ENCODE data around the gene ARPC5L.

Gene ARPC5L

DNA sequence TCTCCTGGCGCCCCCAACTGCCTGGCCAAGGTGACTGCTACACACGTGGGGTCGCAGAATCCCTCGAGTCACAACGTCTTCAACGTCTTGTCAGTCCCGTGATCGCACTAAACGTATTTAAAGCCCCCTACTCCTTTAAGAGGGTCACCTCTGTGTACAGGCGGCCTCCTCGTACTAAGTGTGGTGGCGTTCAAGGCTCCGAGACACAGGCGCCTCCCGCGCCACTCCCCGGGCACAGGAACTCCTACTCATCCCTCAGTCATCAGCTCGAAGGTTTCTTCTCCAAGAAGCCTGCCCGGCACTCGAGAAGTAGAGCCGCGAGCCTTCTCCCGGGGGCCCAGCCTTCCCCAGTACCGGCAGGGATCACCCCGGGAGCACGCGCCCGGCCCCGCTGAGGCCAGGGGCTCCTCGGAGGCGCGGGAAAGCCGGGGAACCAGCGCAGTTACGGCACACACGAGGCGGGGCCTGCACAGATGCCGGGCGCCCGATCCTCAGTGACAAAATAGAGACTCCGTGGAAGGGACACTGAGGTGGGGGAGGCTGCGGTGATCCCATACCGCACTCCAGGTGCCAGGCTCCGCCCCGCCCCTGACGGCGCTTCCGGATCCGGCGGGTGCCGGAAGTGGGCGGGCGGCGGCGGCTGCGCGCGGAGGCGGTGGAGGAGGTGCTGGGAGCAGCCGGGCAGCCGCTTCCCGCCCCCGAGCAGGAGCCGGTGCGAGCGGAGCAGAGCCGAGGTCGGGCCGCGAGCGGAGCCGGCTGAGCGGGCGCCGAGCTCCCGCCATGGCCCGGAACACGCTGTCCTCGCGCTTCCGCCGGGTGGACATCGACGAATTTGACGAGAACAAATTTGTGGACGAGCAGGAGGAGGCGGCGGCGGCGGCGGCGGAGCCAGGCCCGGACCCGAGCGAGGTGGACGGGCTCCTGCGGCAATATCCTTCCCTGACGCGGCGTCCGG, 6.9 kb downstream of the ARPC5L start:
- DNase-seq: no peak

DNA sequence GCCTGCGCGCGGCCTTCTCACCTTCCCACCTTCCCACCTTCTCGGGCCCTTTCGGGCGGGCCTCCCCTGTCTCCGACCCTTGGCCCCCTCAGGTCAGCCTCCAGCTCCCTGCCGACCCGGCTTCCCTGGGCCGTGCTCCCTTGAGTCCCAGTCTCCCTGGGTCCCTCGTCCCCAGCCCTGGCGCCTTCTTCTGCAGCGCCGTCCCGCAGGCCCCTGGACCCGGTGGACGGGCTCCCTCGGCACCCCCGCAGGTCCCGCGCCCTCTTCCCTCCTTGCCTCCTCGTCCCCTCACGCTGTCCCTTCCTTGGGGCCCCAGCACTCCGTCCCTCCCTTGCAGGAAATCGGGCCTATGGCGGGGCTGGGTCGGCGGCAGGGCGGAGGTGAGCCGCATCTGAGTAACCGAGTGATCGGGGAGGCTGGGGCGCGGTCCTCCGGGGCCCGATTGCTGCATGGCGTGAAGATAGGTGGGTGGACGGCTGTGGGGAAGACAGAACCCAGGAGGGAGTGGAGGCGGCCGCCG, 7.6 kb downstream of the ARPC5L start:
- DNase-seq: no peak

DNA sequence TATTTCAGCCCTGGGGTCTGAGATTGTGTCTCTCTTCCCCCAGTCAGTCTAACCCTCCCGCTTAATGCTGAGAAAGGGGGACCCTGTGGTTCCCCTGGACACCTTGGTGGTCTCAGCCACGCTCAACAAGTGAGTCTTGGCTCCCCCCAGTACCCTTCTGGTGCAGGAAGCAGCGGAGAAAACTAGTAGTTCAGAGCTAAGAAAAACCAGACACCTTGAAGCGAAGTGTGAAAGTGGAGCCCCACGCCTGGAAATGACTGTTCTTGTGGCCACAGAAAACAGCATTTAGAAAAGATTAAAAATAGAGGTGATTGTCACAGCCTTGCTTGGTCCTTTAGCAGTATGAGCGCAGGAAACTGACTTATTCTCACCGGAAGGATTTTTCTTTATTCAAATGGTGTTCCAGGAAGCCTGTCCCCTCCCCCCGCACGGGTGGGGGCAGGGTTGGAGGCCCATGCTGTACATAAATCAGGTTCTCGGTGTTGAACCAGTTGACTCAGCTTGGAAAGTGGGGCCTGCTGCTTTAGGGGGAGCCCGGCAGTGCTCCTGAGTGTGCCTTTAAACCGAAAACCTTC, 8.1 kb downstream of the ARPC5L start:
- DNase-seq: no peak

DNA sequence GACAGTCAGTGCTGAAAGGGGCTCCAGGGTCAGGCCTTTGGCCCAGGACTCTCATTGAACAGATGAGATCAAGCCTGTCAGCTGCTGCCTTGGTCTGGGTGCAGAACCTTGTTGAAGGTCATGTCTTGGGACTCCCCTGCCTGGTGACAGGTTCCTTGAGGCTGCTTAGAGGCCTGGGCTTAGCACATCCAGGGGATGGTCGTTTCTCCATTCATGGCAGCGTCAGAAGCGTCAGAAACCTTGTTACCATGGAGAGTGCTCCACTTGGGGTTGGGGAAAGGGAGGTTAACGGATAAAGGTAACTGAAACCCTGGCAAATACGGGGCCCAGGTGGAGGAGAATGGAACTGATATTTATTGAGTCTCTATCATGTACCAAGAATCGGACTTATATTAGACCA, 8.8 kb downstream of the ARPC5L start:
- DNase-seq: no peak

DNA sequence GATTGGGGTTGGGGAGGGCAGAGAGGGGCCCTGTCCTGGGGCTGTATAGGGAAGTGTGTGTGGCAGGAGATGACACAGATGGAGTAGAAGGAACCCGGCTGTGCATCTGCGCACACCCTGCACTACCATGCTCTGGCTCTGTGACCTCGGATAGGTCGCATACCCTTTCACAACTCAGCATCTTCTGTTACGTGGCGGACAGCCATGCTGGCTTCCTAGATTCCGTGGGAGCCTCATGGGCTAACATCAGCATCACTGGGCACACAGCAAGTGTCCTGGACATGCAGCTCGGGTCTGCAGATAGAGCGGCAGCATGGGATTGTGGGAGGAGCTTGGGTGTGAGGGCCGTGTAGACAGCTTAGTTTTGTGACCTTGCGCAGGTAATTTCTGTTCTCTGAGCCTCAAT, 9.2 kb downstream of the ARPC5L start:
- no peak for DNase-seq

DNA sequence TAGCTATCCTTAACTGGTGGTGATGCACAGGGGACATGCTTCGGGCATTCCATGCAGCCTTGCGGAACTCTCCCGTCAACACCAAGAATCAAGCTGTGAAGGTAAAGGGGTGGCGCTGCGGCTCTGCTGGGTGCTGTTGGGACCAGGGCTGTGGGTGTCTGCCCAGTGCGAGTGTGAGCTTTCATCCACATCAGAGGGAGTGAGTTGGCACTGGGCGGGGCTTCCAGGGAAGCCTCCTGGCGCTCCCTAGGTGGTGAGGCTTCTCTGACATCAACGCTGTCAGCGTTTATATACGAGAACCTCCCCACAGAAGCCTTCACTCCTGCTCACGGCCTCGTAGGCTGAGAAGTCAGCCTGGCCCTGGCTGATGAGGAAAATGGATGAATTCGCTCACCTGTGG, 11.7 kb downstream of the ARPC5L start:
- no peak for DNase-seq

DNA sequence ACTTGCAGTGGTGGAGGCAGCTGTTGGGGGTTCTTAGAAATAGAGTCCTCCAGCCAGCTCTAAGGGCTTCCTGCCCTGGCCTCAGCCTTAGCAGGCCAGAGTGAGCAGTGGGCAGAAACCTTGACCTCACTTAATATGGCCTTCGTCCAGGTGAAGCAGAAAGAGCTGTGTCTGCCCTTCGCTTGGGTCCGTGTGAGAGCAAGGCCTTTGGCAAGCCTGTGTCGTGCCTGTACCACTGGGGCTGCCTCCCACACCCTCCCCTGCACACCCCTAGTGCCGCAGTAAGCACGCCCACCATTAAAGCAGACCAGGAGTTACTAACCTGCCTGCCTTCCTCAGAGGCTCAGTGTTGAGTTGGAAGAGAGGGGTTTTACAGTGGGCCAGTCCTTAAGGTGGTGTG, 13.6 kb downstream of the ARPC5L start:
- DNase-seq: no peak

DNA sequence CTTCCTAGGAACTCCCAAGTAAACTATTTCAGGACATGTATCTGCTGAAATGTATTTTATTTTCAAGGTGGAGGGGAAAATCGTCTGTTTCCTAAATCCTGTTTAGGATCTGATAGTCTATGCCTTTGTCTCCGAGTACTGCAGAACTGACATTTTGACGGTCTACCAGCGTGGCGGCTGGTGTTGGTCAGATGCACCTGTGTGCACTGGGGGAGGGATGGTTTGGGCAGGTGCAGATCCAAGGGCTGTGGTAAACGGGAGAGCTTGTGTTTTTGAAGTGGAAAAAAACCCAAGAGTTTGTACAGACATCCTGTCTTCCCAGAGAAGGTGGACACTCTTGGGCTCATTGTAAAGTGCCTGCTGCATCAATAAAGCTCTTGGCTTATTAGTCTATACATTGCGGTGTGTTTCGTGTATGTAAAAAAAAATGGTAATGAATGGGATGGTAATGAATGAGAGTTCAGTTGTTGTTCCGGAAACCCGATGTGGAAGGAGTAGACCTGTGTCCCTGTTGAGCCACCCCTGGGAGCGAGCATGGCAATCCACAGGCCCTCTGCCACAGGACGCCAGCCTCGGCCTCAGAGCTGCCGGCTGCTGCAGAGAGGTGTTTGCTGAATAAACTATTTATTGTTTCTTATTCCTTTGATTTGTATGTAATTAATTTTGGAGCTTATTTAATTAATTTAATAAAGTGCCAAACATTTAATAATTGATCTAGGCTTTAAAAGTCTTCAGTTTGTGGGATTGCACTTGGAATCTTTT, 15.3 kb downstream of the ARPC5L start:
- DNase-seq: no peak

DNA sequence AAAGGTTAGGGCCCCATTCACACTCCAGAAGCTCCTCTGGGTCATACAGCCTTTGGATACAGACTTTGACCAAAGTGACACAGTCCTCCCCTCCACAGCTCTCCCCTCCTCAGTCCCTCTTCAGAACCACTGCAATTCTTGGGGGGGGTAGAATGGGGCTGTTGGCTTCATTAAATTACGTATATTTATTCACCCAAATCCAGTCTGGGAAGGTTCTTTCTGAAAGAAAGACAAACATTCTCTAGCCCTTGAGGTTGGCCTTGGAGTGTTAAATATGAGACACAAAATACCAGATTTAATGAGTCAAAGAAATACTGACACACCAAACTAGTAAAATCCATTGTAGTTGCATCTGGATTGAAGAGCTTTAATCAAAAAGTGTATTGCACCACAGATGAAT, 16.1 kb downstream of the ARPC5L start:
- DNase-seq: no peak

DNA sequence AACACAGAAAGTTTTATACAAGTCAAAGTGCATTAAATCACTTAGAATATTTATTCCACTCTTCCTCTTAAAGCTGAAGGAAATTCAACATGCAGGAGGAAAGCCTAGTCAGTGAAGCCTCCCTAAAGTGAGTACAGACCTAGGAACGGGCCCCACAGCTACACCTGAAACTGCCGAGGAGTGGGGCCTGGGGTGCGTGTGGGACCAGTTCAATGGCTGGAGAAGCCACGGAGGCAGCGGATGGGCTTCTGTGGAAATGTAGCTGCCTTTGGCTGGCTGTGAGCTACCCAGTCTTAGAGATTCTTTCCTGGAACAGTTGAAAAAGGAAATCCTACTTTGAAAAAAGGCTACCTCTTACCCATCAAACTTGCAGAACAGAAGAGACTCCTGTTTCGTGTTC, 16.6 kb downstream of the ARPC5L start:
- no peak for DNase-seq

DNA sequence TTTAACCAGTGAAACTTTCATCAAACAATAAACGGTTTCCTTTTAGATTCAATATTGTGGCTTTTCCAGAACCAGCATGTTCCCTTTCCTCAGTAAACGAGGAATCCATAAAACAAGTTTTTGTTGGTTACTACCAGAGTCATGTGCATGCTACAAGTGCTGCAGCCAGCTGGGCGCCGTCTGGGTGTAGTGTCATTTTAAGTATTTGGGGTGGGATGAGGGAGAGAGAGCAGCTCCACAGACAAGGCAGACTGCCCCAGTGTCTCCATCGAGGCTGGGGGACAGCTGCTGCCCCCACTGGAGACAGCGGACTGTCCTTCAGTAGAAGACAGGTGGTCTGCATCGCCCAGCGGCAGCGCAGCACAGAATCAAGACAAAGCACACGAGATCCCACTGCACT, 17.3 kb downstream of the ARPC5L start:
- no peak for DNase-seq

DNA sequence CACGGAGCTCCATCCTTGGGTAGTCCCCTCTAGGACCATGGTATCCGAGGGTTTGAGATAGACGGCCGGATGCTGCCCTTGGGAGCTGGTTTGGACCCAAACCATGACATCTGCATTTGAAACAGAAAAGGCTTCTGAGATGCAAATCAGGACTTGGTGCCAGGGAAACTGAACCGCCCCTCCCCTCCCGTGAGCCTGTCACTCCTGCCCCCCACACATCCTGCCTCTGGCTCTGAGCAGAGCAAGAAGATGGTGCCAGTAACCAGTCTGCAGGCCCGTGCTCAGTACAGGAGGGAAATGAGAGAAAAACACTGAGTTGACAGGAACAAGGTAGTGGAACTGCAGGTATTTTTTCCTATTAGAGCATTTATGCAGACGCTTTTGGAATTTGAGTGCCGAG, 18.6 kb downstream of the ARPC5L start:
- no peak for DNase-seq

DNA sequence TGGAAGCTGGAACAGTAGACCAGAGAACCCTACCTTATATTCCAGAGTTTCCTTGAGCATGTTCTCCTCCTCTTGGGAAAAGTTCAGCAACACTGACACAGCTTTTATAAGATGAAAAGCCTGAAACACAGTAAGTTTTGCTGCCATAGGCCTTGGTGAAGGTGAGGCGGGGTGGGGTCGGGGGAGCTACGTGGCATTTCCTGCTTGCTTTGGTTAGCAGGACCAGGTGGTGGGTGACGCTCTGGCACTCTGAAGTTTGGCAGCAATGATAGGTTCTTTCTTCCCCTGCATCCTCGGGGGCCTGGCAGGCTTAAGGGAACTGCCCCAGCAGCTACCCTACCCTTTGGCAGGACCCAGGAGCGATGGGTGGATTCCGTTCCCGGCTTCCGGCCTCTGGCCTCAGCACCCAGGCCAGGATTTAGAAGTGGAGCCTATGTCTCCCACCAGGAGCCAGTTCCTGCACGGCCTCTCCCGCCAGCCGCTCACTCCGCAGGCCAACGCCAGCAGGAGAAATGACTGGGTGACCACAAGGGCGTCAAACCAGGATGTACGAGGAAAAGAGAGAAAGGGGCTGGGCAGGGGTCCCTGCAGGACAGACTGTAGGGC, 19.3 kb downstream of the ARPC5L start:
- DNase-seq: no peak

DNA sequence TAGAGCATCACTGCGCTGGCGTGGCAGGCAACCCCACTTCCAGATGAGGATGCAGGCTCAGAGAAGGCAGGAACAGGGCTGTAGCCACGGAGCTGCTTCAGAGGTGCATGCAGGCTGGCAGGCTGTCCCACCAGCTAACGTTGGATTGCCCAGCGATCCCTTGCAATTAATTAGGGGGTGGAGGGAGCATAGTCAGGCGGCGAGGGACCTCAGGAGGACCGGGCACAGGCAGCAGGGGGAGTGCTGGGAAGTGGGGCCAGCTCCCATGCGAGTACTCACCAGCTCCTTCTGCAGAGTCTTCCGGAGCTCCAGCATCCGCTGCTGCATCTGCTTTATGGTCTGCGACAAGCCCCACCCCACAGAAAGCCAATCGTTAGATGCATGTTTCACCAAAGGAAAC, 20.3 kb downstream of the ARPC5L start:
- no peak for DNase-seq

DNA sequence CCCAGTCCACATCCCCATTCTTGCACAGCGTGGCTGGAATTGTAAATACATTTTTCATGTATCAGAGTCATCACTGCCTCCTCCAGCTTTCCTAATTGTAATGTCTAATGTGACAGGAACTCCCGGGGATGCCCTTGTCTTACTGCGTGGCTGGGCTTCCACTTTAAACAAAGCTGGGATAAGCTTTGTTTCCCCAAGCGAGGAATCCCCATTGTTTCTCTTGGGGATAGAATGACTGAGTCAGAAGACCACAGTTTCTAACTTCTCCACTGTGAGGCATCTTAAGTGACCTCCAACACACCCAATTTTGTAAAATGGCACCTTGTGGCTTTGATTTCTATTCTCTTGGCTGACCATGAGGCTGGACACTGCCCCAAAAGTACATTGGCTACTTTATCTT, 22.4 kb downstream of the ARPC5L start:
- DNase-seq: no peak

DNA sequence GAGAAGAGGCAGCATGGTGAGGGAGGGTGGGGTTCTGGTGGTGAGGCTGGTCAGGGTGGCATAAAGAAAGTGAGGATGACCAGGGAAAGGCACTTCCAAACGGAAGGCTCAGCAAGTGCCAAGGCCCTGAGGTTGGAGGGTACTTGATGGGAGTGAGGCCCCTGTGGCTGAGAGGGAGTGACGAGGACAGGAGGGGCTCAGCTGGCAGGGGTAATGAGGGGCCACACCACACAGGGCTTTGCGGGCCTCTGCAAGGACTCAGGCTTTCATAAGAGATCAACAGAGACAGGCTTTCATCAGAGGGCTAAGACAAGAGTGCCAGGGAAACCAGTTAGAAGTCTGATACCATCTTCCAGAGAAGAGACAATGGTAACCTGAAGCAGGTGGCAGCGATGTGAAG, 23.6 kb downstream of the ARPC5L start:
- DNase-seq: no peak

DNA sequence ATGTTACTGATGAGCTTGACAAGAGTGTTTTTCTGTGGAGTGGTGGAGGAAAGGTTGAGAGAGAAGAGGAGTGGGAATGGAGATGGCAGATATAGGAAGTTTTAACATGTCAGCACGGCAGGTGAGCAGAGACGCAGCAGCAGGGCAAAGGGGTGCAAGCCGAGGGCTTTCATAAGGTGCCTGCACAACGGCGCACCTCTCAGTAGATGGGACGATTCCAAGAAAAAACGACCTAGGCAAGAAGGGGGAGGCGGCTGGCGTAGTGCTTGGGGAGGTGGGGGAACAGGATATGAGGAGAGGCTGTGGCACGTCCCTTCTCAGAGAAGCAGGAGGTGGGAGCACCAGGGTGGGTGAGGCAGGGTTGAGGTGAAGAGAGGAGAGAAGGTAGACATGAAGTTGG, 24.5 kb downstream of the ARPC5L start:
- DNase-seq: no peak

DNA sequence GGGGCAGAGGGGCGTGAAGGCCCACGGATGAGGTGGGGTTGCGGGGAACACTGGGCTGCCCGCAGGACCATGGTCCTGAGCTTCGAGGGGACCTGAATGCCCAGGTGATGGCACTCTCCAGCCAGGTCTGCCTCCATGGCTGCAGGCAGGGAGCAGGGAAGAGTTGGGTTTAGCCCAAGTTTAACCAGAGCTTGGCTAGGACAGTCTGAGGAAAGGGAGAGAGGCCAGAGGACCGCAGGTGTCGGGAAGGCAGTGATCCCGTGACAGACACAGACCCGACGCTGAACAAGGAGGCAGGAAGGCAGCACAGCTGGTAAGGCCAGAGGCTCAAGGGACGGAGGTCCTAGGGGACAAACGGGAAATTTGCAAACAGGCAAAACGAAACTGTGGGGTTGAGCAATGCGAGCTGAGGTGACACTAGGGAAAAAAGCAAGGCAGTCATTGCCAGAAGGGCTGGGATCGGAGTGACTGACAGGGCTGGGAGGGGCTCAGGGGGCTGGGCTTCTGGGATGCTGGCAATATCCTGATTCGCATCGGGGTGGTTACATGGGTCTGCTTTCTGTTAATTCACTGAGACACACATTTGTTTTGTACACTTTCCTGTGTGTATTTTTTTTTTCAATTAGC, 25.0 kb downstream of the ARPC5L start:
- no peak for DNase-seq

DNA sequence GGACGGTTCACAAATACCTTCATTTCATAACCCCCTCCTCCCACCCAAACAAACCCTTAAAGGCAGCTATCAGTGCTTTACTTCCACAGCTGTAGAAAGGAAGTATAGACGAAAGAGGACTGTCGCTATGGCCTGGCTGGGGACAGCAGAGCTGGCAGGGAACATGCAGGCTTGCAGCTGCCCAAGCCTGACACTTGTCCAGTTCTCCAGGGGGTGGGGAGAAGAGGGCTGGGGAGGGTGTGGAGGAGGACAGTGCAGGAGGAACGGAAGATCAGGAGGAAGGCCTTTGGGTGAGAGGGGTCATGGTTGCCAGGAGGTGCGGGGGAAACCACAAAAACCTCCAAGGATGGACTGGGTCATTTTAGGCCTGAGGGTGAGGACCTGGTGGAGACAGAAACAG, 25.9 kb downstream of the ARPC5L start:
- DNase-seq: no peak

DNA sequence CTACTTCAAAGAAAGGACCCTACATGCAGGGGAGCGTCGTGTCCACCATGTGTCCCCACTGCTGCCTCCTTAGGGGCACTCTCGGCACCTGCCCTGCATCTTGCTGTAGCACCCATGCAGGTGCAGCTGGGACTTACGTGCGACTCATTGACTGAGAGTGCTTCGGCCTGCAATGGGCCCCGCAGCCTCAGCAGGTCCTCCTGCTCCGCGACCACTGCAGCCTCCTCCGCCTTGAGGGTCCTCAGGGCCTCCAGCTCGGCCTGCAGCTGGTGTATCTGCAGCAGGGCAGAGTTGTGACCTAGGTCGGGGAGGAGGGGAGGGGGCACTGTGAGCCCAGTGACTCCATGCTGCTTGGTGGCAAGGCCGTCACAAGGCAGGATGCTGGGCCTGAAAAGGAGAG, 27.1 kb downstream of the ARPC5L start:
- DNase-seq: no peak

DNA sequence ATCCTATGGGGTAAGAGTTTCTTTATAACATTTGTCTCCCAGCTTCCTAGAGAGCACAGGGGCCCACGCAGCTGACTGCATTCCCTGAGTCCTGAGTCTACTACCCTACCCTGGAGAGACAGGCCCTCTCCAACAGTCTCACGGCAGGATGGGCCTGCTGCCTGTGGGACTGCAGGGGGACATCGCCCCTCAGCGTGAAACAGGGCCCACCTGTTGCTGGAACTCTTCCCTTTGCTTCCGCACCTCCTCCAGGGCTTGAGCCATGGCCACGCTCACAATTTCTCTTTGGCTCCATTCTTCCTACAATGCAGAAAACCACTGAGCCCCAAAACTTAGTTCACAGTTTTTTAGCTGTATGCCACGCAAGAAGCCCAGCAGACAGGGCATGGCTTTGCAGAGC, 28.2 kb downstream of the ARPC5L start:
- DNase-seq: no peak

DNA sequence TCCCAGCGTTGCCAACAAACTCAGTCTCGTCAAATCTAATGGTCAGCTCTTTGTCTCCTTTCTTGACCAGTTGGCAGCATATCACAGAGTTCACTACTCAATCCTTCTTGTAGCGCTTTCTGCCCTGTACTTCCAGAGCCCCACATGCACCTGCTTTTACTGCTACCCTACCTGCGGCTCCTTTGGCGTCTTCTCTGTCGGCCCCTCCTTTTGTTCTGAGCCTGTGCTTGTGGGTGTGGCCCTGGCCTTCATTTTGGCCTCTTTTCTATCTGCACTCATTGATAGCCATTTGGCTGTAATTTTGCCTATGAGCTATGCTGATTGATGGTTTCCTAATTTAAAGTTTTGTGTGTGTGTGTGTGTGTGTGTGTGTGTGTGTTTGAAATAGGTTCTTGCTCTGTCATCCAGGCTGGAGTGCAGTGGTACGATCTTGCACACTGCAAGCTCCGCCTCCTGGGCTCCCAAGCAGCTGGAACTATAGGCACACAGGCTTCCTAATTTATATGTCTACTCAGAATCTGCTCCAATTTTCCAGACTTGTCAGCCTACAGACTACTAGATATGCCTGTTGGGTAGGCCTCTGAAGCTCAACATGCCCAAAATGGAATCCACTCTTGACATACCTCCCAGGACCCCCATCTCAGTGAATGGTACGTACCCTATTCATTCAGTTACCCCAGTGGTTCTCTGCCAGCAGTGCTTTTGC, 32.3 kb downstream of the ARPC5L start:
- DNase-seq: no peak
